Stimulated activated memory B cell treated with anti-CD40 and anti-IgM and Interleukin-4, amounts not matched to agents 10 μg/mL and 1 μg/mL and 100 μg/mL, for 72 hours (primary cell): ENCODE measurements around the gene MTNR1A.

Experiments
- ATAC-seq: fragments of 150-1000 bp; cut with Tn5 transposase; 2 replicates; pipeline ENCODE4 v1.10.0; 2021
- H3K27ac Mint-ChIP-seq: one replicate; pipeline ENCODE4 v1.8.0; 2022; ENCODE audit warnings: mild to moderate bottlenecking, mixed read lengths
- H3K27me3 Mint-ChIP-seq: one replicate; pipeline ENCODE4 v1.8.0; 2022; ENCODE audit warnings: mixed read lengths
- H3K36me3 Mint-ChIP-seq: one replicate; pipeline ENCODE4 v1.8.0; 2022; ENCODE audit warnings: mixed read lengths
- H3K4me1 Mint-ChIP-seq: one replicate; pipeline ENCODE4 v1.8.0; 2022; ENCODE audit warnings: mixed read lengths
- H3K4me3 Mint-ChIP-seq: one replicate; pipeline ENCODE4 v1.8.0; 2022; ENCODE audit warnings: mild to moderate bottlenecking, moderate library complexity, mixed read lengths
- H3K9me3 Mint-ChIP-seq: one replicate; pipeline ENCODE4 v1.8.0; 2022; ENCODE audit warnings: mixed read lengths

Gene MTNR1A

DNA sequence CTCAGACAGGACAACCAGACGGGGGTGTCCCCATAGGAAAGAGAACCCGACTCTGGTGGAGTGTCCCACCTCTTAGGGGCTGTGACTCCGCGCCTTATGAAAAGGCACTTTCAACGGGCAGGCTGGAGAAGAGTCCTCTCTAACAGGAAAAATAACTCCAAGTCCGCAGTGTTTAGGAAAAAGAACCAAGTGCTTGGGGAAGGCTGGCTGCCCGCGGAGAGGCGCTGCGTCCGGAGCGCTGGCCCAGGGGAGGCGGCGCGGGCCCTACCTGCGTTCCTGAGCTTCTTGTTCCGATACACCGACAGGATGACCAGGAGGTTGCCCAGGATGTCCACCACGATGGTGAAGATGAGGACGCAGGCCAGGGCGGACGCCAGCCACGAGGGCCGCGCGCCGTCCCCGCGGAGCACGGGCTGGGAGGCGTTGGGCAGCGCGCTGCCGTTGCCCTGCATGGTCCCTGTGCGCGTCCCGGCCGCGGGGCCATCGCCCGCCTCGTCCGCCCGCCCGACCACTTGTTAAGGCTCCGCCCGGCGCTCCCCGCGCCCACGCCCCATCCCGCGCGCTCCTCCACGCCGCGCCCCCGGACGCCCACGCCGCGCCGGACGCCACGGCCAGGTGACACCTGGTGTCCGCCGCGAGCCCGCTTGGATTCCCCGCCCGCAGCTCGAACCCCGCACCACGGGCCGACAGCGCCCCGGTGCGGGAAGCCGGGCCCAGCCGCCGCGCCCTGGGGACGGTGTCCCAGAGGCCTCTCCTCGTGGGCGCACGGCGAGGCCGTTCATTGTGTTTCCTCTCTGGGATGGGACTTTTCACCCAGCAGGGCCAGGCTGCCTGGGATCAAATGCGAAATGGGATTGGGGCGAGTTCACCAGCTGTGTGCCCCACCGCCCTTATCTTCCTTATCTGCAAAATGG lies at the start of gene MTNR1A:
TSS of gene MTNR1A (minus strand) at position 654 of the 914 bp plus-strand sequence. CDS start at position 452, 202 bp downstream.
- H3K9me3 Mint-ChIP-seq: peaks cover 7% of the 10 kb centered on the region
- no peaks in the 10 kb centered on the region for H3K4me1 Mint-ChIP-seq
- H3K36me3 Mint-ChIP-seq: no peaks in the 10 kb centered on the region
- peak; percentile 45 for ATAC-seq
- peaks cover 6% of the 10 kb centered on the region for H3K27me3 Mint-ChIP-seq
- no peak within 1 kb of the TSS for H3K4me3 Mint-ChIP-seq
- H3K27ac Mint-ChIP-seq: no peak within 1 kb of the TSS

DNA sequence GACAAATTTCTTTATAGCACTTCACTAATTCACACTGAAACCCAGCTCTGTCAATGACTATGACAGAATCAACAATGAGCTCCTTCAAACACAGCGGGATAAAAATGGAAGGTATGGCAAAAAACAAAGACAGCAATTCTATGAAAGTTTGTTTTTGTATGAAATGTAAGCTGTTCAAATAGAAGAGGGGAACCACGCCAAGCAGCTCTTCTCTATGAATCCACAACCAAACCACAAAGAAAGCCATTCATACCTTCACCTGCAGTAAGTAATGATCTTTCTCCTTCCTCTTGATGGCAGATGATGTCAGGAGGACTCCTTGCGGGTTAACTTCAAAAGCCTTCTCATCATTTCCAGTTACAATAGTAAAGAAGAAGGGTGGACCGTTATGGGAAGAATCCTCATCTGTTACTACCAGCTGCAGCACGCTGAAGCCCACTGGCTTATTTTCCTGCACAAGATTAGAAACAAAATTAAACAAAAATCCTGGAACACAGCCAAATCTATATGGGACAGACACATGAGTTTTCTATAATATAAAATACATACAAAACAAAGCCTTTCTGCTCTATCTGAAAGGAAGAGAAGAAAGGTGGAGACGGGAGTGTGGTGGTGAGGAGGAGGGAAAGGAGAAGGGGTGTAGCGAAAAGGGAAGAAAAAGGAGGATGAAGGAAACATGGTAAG lies 48.9 kb upstream of the MTNR1A start:
- Mint-ChIP-seq H3K36me3 (no peaks in the 10 kb centered on the region), H3K9me3 (peaks cover 13% of the 10 kb centered on the region), H3K27ac (no peak overlapping the region), H3K27me3 (no peaks in the 10 kb centered on the region), H3K4me3 (no peak overlapping the region), H3K4me1 (no peaks in the 10 kb centered on the region)
- ATAC-seq: no peak

DNA sequence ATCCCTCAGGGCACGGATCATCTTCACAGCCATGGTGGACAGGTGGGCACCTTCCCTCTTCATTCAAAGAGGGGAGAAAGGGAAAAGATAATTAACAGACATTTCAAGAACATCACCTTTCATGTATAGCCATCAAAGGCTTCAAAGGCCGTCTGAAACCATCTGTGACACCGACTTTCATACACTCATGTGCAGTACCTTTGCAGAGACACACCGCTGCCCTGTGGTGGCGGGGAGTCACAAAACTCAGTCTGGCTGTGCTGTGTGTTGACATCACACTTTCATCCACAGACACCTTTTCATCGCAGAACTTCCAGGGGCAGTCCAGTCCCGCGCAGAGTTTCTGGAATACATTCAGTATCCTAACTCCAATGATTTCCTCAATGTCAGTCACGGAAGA lies 47.6 kb upstream of the MTNR1A start:
- Mint-ChIP-seq H3K4me1 (no peaks in the 10 kb centered on the region), H3K36me3 (no peaks in the 10 kb centered on the region), H3K27ac (no peak overlapping the region), H3K27me3 (no peaks in the 10 kb centered on the region), H3K4me3 (no peak overlapping the region), H3K9me3 (peaks cover 13% of the 10 kb centered on the region)
- ATAC-seq: no peak

DNA sequence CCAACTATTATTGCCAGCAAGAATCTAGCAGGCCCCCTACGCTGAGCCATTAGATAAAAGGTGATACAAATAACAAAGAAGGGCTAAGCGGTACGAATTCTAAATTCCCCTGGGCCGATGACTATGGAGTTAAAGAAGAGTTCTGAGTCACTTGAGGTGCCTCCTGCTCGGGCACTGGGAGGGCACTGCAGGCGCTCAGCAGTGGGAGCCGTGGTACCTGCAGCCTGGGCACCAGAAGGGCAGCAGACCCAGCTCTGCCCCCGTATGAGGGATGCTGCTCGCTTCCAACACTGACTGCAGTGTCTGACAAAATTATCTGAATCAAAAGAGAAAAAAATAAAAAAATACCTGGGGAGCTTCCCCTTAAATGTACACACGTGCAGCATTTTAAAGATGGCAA lies 44.1 kb upstream of the MTNR1A start:
- H3K9me3 Mint-ChIP-seq: peaks cover 4% of the 10 kb centered on the region
- no peak for ATAC-seq
- no peaks in the 10 kb centered on the region for H3K4me1 Mint-ChIP-seq
- H3K4me3 Mint-ChIP-seq: no peak overlapping the region
- no peaks in the 10 kb centered on the region for H3K36me3 Mint-ChIP-seq
- H3K27ac Mint-ChIP-seq: no peak overlapping the region
- H3K27me3 Mint-ChIP-seq: no peaks in the 10 kb centered on the region

DNA sequence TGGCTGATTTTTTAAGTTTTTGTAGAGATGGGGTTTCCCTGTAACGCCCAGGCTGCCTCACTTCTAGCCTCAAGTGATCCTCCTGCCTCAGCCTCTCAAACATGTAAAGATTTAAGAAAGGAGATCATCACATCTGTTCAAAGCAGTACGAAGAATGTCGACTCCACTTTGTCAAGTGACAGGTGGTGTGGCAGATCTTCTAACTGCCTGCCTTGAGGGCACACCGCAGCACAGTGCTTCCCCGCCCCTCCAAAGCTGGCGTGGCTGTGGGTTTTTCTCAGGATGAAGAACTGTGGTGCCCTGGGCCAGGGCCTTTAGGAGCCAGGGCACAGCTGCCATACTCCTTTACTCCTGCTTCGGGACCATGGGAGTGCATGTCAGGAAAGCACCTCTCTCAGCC lies 43.3 kb upstream of the MTNR1A start:
- H3K4me3 Mint-ChIP-seq: no peak overlapping the region
- H3K27ac Mint-ChIP-seq: no peak overlapping the region
- no peaks in the 10 kb centered on the region for H3K36me3 Mint-ChIP-seq
- H3K9me3 Mint-ChIP-seq: peaks cover 4% of the 10 kb centered on the region
- ATAC-seq: no peak
- H3K27me3 Mint-ChIP-seq: no peaks in the 10 kb centered on the region
- no peaks in the 10 kb centered on the region for H3K4me1 Mint-ChIP-seq

DNA sequence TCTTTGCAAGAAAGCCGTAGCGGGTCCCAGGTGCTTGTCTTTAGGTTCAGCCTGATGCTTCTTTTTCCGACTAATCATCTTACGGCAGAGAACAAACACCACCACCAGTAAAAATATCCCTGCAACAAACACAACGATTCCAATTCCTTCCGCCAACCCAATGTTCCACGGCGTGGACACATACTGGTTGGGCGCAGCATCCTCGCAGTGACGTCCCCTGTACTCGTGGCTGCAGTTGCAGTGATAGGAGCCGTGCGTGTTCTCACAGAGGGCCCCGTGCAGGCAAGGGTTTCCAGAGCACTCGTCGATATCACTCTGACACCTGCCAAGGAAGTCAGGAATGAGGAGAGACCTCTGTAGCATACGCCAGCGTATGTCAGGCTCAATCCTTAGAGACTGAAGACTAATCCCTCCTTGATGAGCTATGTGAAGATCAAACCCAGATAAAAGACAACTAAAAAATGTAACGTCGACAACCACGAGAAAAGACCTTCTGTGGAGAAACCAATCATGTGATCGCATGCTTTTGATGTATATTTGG lies 41.6 kb upstream of the MTNR1A start:
- H3K4me1 Mint-ChIP-seq: no peaks in the 10 kb centered on the region
- no peaks in the 10 kb centered on the region for H3K27me3 Mint-ChIP-seq
- H3K27ac Mint-ChIP-seq: no peak overlapping the region
- peaks cover 4% of the 10 kb centered on the region for H3K9me3 Mint-ChIP-seq
- H3K4me3 Mint-ChIP-seq: no peak overlapping the region
- no peaks in the 10 kb centered on the region for H3K36me3 Mint-ChIP-seq
- no peak for ATAC-seq

DNA sequence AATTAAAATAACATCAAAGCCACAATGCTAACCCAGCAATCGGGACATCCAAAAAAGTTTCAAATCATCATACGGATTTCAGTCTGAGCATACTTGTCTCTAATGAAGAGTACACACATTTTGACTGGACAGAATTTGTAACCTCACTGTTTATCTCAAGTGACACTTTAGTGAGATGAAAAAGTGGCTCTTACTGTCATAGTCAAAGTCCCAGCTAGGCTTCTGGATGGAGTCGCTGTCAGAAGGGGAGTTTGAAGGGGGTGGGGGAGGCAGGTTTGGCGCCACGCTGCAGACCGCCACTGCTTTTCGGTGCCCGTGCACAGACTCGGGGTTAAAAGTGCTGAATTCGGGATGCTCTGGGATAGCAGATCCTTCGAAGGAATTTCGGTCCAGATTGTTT lies 41.0 kb upstream of the MTNR1A start:
- peaks cover 4% of the 10 kb centered on the region for H3K9me3 Mint-ChIP-seq
- no peak overlapping the region for H3K4me3 Mint-ChIP-seq
- no peaks in the 10 kb centered on the region for H3K36me3 Mint-ChIP-seq
- no peaks in the 10 kb centered on the region for H3K27me3 Mint-ChIP-seq
- no peaks in the 10 kb centered on the region for H3K4me1 Mint-ChIP-seq
- no peak for ATAC-seq
- no peak overlapping the region for H3K27ac Mint-ChIP-seq

DNA sequence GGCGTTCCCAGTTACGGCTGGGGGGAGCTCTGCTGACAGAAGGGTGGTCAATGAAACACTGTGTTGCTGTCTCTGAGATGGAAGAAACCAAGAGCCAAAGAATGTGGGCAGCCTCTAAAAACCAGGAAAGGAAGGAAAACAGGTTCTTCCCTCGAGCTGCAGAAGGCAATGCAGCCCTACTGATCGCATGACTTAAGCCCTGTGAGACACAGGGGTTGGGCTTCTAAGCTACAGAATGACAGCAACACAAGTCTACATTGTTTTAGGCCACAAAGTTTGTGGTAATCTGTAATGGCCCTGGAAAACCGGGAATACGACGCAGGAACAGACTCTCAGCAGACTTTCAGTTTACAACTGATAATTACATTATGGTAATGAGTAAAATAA lies 38.2 kb upstream of the MTNR1A start:
- Mint-ChIP-seq H3K27ac (no peak overlapping the region), H3K27me3 (no peaks in the 10 kb centered on the region), H3K36me3 (no peaks in the 10 kb centered on the region), H3K4me1 (no peaks in the 10 kb centered on the region), H3K9me3 (peaks cover 4% of the 10 kb centered on the region), H3K4me3 (no peak overlapping the region)
- ATAC-seq: no peak

DNA sequence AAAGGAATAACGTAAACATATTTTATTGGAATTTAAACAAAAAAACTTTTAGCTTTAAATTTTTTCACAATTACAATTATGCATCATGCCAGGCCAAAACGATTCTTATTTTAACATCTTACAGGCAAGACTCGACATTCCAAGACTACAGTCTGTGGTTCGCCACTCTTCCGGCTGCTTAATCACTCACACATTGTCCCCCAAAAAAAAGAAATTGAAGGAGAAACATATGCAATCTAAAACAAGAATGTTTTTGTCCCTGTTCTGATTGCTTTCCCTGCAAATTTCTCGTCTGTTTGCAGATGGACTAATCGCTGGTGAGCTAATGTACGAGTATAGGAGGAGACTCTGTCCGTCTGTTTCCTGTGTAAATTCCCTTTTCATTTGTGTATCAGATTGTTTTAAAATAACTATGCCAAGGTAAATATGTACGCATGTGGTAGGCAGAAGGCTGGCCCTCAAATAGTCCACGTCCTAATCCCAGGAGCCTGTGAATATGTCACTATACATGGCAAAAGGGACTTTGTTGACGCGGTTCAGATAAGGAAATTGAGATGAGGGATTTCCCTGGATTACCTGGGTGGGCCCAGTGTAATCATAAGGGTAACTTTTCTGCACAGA lies 37.7 kb upstream of the MTNR1A start:
- Mint-ChIP-seq H3K27ac (no peak overlapping the region), H3K27me3 (no peaks in the 10 kb centered on the region), H3K4me1 (no peaks in the 10 kb centered on the region), H3K36me3 (no peaks in the 10 kb centered on the region), H3K9me3 (peaks cover 4% of the 10 kb centered on the region), H3K4me3 (no peak overlapping the region)
- no peak for ATAC-seq

DNA sequence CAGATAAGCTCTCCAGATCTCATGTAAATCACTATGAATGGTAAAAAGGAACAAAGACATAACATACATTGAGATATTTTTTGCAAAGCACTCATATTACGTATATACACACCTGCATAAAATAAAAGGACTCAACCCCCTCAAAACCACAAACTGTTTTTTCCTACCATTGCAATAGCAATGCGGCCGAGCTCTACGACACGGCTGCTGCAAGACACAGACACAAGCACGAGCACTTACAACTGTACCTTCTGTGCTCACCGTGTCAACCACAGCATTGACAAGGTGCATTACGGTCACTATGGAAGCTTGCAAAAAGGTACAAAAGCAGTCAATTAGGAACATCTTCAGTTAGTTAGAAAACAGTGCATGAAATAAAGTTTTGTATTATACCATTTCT lies 37.1 kb upstream of the MTNR1A start:
- no peaks in the 10 kb centered on the region for H3K27me3 Mint-ChIP-seq
- H3K4me1 Mint-ChIP-seq: no peaks in the 10 kb centered on the region
- no peaks in the 10 kb centered on the region for H3K36me3 Mint-ChIP-seq
- no peak for ATAC-seq
- no peak overlapping the region for H3K4me3 Mint-ChIP-seq
- no peak overlapping the region for H3K27ac Mint-ChIP-seq
- H3K9me3 Mint-ChIP-seq: peaks cover 4% of the 10 kb centered on the region

DNA sequence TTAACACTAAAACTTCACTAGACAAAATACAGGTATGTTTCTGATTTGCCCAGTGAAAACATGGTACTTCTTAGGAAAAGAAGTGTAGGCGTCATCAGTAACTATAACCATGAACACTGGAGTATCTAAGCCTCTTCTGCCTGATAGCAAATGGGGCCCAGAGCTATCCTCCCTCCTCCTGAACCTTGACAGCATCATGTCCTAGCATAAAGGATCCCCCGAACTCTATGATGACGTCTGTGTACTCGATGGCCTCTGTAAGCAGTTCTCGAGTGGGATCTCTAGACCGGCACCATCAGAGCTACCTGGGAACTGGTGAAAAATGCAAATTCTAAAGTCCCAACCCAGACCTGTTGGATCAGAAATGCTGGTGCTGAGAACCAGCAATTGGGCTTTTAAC lies 36.3 kb upstream of the MTNR1A start:
- Mint-ChIP-seq H3K9me3 (no peaks in the 10 kb centered on the region), H3K27me3 (no peaks in the 10 kb centered on the region), H3K36me3 (no peaks in the 10 kb centered on the region), H3K27ac (no peak overlapping the region), H3K4me1 (no peaks in the 10 kb centered on the region), H3K4me3 (no peak overlapping the region)
- ATAC-seq: no peak

DNA sequence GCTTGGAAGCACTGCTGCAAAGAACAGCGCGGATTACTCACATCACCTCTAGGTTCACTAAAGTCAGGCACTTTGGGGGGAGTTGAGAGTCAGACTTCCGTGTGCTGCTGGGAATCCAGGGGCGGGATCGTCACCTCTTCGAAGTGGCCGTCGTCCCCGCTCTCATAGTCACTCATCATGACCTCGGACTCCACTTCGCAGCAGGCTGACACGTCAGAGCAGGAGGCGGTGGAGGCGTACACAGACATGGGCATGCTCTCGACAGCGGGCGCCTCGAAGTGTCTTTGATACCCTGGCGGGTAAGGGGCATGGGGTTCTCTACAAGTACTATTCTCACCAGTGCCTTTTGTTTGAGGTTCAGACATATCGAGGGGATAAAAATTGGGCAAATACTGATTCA lies 33.1 kb upstream of the MTNR1A start:
- Mint-ChIP-seq H3K27ac (no peak overlapping the region), H3K4me3 (no peak overlapping the region), H3K9me3 (no peaks in the 10 kb centered on the region), H3K4me1 (no peaks in the 10 kb centered on the region), H3K36me3 (no peaks in the 10 kb centered on the region), H3K27me3 (no peaks in the 10 kb centered on the region)
- no peak for ATAC-seq

DNA sequence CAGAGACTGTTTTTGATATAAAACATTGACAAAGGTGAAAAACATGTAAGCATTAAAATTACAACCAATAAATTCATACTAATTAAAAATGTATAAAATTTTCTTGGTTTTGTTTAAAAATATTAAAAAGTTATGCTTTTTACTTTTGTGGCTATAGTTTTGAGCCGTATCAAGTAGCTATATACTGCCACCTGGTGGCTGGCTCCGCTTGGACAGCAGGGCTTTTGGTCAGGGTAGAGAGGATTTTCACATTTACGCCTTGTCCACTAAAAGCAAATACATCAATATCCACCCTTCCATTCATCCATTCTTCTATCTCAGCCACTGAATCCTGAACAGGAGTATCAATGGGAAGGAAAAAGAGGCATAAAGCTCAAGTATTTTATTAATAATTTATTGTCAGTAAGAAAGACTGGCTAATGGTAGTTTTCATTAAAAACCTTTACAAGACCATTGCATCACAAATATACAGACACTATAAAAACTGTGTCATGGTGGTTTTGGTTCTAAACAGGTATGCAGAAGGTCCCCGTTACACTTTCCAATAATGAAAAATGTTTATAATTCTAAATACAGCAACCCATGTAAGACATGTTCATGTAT lies 32.1 kb upstream of the MTNR1A start:
- H3K4me3 Mint-ChIP-seq: no peak overlapping the region
- H3K9me3 Mint-ChIP-seq: peaks cover under 1% of the 10 kb centered on the region
- no peaks in the 10 kb centered on the region for H3K27me3 Mint-ChIP-seq
- H3K27ac Mint-ChIP-seq: no peak overlapping the region
- no peak for ATAC-seq
- no peaks in the 10 kb centered on the region for H3K36me3 Mint-ChIP-seq
- H3K4me1 Mint-ChIP-seq: no peaks in the 10 kb centered on the region

DNA sequence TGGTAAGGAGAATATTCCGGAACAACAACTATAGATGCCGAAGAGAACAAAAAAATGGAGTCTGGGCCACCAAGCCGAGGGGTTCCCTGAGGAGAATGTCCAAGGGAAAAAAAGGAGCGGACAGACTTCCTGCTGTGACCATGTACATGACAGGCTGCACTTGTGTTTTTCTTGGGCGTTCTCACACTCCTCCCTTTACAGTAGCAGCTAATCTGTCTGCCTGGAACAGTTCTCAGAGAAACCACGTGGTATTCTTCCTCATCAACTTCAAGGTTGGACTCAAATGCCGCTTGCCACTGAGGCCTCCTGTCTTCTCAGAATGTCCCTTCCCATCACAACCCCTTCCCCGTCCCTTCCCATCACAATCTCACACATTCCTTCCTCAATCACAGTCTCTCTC lies 30.8 kb upstream of the MTNR1A start:
- Mint-ChIP-seq H3K36me3 (no peaks in the 10 kb centered on the region), H3K4me3 (no peak overlapping the region), H3K9me3 (peaks cover 4% of the 10 kb centered on the region), H3K27ac (no peak overlapping the region), H3K4me1 (no peaks in the 10 kb centered on the region), H3K27me3 (no peaks in the 10 kb centered on the region)
- no peak for ATAC-seq

DNA sequence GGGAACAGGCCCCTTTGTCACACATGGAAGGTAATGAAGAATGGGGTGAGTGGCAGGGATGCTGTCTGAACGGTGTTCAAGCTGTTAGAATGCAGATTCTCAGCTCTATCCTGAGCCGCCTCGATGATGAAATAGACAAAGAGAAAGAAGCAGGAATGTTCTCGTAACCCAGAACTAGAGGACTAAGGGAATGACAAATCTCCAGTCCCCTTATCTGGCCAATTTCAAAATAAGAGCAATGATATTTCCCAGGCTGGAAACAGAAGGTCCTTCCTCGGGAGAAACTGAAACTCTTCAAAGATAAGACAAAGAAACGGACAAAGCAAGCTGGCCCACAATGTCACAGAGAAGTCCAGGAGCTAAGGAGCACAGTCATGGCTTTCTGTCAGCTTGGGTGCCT lies 29.5 kb upstream of the MTNR1A start:
- Mint-ChIP-seq H3K9me3 (peaks cover 4% of the 10 kb centered on the region), H3K27ac (no peak overlapping the region)
- ATAC-seq: no peak

More for the DNA sequence above, 29.5 kb upstream of the MTNR1A start:
- no peaks in the 10 kb centered on the region for H3K4me1 Mint-ChIP-seq
- H3K36me3 Mint-ChIP-seq: no peaks in the 10 kb centered on the region
- H3K27me3 Mint-ChIP-seq: no peaks in the 10 kb centered on the region
- H3K4me3 Mint-ChIP-seq: no peak overlapping the region
